HG02588 (cell line): ENCODE results near the gene ARFGEF2.

ENCODE experiments used
- ATAC-seq: cut with Tn5 transposase; IDR thresholded peaks from one replicate; pipeline ENCODE4 v1.9.1; 2021; ENCODE audit warnings: mild to moderate bottlenecking, moderate library complexity; ENCODE audit not compliant: unreplicated experiment

Gene ARFGEF2

DNA sequence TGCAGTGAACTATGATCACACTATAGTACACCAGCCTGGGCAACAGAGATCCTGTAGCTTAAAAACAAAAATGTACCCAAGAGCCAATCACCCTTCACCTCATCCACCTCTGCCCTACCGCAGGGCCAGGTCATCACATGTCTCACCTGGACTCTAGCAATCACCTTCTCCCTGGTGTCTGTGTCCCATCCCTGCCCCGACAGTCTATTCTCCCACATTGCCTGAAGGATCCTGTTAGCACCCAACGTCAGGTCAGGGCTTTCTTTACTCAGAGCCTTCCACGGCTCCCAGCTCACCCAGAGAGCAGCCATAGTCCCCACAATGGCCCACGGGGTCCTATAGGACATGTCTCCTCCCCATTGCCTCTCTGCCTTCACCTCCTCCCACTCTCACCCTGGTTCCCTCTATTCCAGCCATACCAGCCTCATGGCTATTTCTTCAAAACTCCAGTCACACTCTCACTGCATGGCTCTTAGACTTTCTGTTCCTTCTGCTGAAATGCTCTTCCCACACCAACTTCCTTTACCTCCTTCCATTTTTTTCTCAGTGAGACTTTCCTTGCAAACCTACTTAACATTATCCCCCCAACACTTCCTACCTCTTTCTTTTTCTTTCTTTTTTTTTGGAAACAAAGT, 22.5 kb upstream of the ARFGEF2 start:
- ATAC-seq, result no peak

- no peak for ATAC-seq
Observed at GRCh38 chr20:48899881-48900280, 21.6 kb upstream of the ARFGEF2 start.

GRCh38 chr20:48901326-48901725, 20.2 kb upstream of the ARFGEF2 start:
- ATAC-seq, result no peak

DNA sequence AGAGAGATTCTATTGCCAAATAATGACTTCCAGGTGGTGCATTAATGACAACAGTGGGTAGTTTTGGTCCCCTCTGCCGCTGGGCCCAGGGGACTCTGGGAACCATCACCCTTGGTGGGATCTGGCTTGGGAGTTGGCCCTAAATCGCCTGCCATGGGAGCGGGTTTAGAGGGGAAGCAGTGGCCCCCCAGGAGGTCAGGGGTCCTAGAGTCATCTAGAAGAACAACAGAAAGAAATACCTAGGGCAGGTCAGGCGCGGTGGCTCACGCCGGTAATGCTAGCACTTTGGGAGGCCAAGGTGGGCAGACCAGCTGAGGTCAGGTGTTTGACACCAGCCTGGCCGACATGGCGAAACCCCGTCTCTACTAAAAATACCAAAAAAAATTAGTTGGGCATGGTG, 17.8 kb upstream of the ARFGEF2 start:
- ATAC-seq, result no peak

DNA sequence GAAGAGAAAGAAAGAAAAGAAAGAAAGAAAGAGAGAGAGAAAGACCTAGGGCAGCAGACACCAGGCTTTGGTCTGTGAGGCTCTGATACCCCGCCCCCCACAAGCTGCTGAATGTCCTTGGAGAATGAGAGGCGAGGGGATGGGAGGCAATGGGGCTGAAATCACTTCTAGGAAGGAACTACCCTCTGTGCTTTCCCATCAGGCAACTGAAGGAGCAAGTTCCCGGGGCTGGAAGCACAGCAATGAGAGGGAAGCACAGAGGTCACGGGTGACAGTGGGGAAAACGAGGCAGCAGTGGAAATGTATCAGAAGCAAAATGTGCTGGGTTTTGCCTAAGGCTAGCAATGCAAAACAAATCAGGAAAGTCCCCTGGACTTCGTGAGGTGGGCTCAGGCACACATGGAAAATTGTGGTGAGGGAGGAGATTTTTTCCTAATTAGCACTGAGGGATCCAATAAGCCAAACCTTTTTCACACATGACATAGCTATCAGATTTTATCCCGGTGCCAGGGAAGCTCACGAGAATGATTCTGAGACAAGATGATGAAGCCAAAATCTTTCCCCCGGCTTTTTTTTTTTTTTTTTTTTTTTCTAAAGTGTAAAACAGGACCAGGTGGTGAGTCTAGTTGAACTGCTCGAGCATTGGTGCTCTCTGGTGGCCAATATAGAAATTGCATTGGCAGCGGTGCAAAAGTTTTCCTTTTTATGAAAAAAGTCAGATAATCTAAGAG, 16.8 kb upstream of the ARFGEF2 start:
- no peak for ATAC-seq

DNA sequence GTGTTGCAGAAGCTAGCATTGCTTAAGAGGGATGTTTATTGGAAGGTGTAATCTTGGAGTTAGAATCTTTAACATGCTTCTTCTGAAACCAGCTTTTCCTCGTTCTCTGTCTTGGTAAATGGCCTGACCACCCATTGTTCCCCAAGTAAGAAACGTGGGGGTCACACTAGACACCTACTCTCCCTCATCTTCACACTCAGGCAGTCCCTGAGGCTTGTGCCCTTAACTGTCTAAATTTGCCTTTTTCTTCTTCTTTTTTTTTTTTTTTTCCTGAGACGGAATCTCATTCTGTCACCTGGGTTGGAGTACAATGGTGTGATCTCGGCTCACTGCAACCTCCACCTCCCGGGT, 16.2 kb upstream of the ARFGEF2 start:
- no peak for ATAC-seq

DNA sequence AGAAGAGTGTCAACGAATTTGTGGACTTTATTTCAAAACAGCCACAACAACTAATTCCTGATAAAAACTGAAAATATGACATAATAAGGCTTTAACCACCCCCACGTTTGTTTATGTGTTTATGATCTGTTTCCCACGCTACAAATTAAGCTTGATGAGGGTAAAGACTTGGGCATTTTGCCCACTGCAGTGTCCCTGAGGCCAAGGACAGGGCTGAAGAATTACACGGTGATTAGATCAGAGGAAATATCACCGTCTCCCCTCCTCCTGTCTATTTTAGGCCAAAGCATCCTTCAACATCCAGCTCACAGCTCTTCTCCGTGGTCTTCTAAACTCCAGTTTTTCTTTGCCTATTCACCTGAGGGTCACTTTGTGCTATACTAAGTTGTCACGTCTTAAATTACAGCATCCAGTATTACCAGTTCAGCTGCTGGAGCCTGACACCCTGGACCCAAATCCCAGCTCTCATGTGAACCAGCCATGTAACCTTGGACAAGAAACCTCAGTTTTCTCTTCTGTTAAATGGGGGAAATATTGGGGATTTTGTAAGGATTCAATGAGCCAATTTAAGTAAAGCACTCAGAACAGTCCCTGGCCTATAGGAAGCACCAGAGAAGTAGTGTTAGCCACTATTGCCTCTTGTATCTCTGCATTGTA, 15.2 kb upstream of the ARFGEF2 start:
- ATAC-seq, result no peak

DNA sequence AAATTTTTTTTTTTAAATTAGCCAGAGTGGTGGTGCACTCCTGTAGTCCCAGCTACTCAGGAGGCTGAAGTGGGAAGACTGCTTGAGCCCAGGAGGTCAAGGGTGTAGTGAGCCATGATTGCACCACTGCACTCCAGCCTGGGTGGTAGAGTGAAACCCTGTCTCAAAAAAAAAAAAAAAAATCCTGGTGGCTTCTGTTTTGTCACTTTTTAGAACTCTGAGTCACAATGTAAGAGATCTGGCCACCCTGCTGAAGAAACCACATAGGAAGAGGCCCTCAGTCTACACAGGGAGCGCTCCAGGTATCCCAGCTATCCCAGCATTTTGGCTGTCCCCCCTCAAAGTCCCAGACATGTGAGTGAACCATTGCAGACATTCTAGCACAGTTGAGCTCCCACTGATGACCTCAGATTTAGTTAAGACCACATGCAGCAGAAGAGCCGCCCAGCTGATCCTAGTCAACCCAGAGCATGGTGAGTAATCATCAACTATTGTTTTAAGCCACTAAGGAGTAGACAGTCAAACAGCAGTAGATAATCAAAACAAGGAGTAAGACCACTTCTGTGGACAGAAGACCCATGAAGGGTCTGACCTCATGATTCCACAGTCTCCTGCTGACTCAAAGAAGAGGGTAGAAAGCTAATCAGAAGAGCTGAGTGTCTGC, 12.7 kb upstream of the ARFGEF2 start:
- no peak for ATAC-seq

GRCh38 chr20:48909910-48910309, 11.6 kb upstream of the ARFGEF2 start:
- no peak for ATAC-seq

GRCh38 chr20:48910347-48910781, 11.1 kb upstream of the ARFGEF2 start:
- no peak for ATAC-seq

GRCh38 chr20:48912065-48912464, 9.4 kb upstream of the ARFGEF2 start:
- ATAC-seq, result peak; percentile 93

GRCh38 chr20:48916699-48917098, 4.8 kb upstream of the ARFGEF2 start:
- no peak for ATAC-seq

GRCh38 chr20:48919336-48919881, 2.1 kb upstream of the ARFGEF2 start:
- no peak for ATAC-seq

DNA sequence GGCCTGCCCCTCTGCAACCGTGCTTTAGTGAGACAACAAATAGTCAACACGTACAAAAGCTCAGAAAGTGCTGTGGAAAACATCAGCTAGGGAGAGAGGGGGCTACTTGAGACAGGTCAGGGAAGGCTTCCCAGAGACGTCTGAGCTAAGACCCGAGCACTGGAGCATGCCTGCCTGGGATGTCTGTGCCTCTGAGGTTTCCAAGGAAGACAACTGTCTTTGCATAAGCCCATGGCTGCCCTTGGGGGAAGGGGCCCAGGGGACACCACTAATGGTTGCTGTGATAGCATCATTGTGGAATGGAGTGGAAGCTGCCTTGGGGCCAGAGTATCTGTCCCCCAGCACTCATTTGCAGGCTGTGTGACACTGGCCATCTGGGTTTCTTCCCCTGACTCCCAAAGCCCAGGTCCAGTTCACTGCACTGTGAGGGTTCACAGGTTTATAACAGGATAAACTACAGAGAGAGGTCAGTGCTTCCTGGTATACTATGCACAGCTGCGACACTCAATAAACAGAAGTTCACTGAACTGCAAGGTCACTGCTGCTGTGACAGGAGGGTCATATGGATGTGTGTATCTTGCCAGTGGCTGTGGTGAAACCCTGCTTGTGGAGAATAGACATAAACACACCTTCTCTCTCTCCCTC, 1.5 kb upstream of the ARFGEF2 start:
- ATAC-seq, result no peak

GRCh38 chr20:48920527-48921167, 864 bp upstream of the ARFGEF2 start:
- no peak for ATAC-seq

- peak; percentile 48 for ATAC-seq
Observed at GRCh38 chr20:48921883-48922820, 641 bp downstream of the ARFGEF2 start.

DNA sequence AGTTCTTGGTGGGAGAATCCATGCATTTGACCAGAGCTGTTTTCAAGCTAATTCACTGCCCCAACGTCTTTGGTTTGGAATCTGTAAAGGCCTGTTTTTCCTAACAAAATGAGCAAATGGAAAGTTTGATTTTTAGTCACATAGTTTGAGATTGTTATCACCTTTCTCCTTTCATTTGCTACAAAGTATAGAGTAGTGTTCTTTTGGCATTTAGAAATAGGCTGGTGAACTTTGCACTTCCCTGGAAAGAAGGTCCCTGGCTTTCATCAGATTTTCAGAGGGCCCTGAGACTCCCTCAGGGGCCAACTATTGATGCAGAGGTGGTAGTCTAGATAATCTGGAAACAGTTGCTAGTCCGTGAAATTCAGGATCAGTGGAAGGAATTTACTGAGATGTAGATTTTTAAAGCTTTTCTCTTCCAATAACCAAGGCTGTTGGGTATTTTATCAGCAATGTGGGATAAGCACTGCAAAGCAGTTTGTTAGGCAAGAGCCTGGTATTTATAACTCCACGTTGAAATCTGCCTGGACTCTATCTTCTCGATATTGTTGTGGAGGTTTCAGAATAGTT, 1.7 kb downstream of the ARFGEF2 start:
- no peak for ATAC-seq

GRCh38 chr20:48924756-48925109, 3.2 kb downstream of the ARFGEF2 start:
- no peak for ATAC-seq

DNA sequence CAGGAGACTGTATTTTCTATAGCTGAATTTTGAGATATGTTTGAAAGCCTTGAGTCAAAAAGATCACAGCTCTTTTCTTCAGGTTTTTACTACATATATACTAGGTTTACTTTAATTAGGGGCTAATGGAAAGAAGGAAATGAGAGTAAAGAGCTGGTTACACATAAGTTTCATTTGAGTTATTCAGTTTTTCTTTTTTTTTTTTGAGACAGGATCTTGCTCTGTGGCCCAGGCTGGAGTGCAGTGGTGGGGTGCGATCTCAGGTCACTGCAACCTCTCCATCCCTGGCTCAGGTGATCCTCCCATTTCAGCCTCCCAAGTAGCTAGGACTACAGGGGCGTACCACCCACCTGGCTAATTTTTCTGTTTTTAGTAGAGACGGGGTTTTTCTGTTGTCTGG, 4.8 kb downstream of the ARFGEF2 start:
- ATAC-seq, result no peak
